HG03064 (cell line): ENCODE results near the gene APOL1.
"Not testable (repeated sequence)": the region's sequence is repeated elsewhere in the genome, so short reads cannot be mapped to it uniquely, and the experiment has no call there.

Experiments
- ATAC-seq: cut with Tn5 transposase; IDR thresholded peaks from one replicate; pipeline ENCODE4 v1.9.1; 2021; ENCODE audit warnings: low read depth; ENCODE audit not compliant: unreplicated experiment

The APOL1 gene

DNA sequence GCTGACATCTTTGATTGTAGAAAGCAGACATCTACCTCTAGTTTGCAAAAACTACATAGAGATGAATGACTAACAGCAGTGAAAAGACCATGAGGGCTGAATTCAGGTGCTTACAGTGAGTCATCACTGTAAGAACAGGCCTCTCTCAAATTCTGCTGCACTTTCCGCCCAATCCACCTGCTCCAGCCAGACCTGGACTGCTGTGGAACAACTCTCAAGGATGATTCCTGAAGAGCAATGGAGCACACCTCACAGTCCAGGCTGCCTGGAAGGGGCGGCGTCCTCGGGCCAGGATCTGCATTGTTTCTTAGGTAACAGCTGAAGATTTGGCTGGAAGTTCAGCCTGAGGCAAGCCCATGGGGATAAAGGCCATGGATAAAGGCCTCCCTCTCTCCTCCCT lies 28.7 kb upstream of the APOL1 start:
- ATAC-seq = no peak

DNA sequence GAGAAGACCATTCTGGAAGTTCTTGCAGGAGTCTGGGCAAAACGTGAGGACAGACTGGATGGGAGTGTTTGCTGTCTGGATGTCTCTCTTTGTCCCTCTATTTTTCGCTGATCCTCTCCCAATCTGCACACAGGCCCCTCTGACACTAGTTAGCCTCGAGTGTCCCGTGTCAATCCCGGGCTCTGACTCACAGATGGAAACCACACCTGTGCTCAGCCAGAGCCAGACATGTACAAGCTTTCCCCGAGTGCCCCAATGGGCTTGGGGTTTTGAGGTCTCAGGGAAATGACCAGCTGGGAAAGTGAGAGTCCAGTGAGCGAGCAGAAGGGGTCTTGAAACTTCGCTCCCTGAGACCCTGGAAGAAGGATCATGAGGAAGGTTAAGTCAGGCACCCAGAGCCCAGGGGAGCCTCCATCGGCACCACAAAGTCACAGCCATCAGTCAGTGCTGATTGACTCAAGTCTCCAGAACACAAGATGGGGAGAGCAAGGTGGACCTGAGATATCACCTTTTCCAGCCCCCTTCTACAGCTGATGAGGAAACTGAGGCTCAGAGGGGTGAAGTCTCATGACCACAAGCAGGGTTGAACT lies 27.5 kb upstream of the APOL1 start:
- ATAC-seq = no peak

DNA sequence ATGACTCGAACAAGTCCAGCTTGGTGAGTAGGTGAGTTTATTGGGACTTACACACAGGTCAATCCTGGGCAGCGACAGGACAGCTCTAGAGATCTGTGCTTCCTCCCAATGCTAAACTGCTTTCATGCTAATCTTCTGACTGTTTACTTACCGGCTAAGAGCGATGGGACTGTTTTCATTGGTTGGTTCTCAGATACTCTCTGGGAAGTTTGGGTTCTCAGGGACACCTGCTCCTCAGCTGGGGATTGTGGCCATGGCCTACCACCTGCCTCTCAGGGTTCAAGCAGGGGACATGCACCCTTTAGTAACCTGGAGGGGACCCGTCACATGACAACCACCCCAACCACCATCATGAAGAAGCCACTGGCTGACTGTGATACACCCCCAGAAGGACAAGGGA lies 26.7 kb upstream of the APOL1 start:
- ATAC-seq = no peak

DNA sequence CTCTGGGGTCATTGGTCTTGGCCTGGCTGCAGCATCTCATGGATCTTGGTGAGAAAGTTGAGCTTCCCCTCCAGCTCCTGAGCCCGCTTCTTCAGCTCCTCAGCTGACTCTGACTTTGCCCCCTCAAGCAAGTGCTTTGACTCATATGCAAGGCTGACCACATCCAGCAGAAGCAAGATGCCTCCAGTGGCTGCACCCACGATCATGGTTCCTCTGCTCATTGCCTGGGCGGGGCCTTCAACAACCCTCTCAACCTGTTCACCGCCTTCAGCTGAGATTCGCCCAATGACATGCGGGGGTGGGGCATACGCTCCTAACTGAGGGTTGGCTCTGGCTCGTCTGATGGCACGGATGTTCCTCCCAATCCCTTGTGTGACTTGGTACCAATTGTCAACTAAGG lies 25.5 kb upstream of the APOL1 start:
- ATAC-seq = no peak

DNA sequence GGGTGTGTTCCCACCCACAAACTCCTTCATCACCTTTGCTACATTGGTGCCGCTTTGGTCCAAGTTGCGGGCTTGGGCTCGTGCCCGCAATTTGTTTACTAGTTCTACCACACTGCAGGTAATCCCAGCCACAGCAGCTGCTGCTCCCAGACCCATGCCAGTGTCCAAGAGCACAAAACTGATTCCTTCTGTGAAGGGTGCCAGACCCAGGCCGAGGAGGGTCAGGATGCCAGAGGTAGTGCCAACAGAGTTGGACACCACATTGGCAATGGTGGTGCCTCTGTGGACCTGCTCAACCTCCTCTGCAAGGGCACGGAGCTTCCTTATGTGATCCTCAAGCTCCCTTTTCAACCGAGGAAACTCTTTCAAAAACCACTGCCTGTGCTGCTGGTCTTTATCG lies 25.1 kb upstream of the APOL1 start:
- ATAC-seq = no peak

DNA sequence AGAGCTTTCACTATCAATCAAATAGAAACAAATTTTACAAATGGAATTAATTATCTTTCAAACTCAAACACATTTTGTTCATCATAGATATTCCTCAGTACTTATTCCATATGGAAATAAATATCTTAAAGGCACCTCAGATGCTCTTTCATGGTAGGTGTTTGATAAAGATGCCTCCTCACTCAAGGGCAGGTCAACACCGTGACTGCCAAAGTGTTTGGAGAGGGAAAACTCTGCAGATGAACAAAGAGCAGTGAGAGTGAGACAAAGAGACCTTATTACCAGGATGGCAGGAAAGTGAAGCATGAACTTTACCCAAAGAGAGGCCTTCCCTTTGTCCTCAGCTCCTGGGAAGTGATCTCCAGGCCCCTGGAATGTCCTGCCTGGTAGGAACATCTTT lies 24.6 kb upstream of the APOL1 start:
- ATAC-seq = not testable (repeated sequence)

DNA sequence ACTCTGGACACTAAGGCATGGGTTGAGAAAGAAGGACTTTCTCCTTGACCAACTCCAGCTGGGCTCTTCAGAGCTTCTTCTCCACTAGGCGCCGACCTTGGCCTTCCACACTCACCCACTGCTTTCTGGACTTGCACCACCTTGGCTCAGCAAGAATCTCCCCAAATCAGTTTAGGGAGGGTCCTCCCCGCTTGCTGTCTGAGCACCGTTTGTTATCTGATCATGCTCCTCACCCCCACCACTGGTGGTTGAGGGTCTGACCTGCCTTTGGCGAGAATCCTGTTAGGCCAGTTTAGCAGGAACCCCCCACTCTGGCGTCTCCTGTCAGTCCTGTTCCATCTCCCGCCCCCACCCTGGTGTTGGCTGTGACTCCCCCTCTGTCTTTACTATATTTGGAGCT lies 24.0 kb upstream of the APOL1 start:
- no peak for ATAC-seq

DNA sequence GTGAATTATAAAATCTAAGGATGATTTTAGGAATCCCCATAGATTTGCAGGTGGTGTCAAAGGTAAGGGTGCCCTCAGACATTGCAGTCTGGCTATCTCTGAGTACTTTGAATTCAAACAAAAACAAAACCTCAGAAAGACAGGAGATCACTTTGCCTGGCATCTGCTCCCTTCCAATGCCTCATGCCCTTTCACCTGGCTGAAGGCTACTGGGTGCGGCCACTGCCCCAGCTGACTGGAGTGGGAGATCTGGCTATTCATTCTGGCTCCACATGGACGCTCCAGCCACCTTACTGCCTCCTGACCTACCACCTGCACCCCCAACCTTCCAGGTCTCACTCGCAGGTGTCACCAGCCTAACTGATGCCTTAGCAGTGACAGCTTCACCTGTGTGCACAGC lies 23.3 kb upstream of the APOL1 start:
- not testable (repeated sequence) for ATAC-seq

DNA sequence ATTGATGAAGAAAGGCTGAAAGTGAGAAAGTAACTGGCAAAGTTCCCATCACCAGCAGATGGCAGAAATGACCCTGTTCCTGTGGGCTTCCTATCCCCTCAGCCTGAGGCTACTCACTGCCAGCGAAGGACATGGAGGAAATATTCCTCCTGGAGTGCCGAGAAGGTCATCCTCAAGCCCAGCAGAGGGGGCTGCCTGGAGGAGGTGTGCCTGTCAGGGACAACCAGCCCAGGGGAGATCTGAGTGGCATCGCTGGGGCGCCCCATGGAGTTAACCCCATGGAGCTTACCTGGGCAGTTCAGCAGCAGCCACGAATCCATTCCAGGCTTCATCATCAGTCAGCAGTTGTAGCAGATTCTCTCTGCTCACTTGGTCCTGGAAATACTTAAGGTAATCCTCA lies 21.9 kb upstream of the APOL1 start:
- ATAC-seq = not testable (repeated sequence)

DNA sequence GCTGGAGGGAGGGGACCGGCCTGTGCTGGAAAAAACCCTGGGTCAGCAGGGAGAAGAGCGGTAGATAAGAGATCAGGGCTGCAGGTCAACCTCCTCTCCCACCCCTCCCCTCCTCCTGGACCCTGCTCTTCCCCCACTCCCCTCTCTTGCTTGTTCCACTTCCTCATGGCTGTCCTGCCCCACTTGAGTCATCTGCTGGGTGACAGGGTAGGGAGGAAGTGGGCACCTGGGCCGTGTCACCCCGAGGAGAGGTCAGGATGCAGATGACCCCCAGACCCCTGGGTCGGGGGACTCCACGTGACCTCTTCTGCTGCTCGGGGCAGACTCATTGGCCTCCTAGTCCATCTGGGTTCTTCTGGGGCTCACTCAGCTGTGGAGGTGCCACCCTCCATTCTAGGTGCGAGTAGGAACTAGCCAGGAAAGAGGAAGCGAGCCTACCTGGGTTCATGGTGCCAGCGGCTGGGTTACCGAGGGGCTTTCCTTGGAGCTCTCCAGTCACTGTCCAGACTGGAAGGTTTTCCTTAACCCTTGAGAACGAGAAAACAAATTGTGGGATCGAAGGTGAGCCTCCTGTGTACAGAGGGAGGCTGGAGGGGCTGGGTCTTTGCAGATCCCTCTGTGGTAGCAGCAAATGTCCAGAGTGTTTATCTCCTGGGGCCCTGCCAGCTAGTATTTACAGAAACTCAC lies 20.1 kb upstream of the APOL1 start:
- ATAC-seq = no peak

DNA sequence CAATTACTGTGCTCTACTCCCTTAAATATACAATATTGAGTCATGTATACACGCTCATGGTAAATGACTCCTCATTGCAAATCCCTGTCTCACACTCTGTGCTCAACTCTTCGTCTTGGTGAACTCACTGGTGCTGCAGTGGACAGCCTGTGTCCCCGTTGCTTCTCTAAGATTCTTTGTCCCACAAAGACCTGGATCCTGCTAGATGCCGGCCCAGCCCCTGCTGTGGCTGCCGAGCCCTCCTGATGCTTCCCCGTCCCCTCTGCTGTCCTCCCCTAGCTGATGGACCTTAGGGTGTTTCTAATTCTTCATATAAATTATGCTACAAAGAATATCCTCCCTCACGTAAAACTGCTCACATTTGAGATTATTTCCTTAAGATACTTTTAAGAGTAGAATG lies 19.1 kb upstream of the APOL1 start:
- ATAC-seq = no peak

DNA sequence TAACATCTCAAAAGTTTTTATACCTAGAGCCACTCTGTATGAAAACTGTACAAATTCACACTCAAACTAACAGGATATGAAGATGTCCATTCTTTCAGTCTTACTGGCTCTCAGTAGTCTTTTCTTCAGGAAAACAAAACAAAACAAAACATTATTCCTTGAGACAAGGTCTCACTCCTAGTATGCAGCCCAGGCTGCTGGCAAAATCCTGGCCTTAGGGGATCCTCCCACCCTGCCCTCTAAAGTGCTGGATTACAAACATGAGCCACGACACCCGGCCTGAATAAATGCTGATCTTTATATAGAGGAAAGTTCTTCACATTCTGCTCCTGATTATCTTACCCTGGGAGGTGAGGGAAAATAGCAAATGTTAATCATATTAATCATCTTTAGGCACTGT lies 18.7 kb upstream of the APOL1 start:
- no peak for ATAC-seq

DNA sequence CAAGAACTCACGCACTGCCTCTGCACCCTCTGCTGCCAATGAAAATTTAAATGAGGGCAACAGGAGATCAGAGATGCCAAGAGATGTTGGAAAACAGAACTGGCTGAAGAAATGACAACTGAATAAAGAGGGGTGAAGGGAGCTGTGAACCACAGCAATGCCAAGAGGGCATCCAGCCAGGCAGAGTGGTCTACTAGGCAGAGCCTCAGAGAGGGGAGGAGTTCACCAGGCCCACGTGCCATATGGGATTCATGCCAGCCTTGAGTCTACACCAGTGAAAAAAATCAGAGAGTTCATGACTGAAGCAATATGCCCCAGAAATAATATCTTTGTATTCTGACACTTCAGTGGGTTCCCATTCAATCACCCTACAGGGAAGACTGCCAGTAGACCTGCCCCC lies 18.0 kb upstream of the APOL1 start:
- no peak for ATAC-seq

DNA sequence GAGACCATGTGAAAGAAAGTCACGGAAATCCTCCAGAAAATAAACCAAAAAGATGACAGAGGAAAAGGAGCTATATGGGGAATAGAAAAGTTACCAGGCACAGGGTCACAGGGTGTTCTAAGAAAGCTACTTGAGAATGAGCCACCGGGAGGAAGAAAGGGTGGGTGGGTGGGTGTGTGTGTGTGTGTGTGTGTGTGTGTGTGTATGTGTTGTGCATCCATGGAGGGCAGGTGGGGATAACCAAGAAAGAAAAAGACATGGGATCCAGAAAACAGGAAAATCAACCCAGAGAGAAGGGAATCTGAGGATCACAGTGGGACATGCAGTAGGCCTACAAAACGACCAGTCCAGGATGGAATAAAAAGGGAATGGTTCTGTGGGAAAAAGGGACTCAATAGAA lies 17.3 kb upstream of the APOL1 start:
- no peak for ATAC-seq

DNA sequence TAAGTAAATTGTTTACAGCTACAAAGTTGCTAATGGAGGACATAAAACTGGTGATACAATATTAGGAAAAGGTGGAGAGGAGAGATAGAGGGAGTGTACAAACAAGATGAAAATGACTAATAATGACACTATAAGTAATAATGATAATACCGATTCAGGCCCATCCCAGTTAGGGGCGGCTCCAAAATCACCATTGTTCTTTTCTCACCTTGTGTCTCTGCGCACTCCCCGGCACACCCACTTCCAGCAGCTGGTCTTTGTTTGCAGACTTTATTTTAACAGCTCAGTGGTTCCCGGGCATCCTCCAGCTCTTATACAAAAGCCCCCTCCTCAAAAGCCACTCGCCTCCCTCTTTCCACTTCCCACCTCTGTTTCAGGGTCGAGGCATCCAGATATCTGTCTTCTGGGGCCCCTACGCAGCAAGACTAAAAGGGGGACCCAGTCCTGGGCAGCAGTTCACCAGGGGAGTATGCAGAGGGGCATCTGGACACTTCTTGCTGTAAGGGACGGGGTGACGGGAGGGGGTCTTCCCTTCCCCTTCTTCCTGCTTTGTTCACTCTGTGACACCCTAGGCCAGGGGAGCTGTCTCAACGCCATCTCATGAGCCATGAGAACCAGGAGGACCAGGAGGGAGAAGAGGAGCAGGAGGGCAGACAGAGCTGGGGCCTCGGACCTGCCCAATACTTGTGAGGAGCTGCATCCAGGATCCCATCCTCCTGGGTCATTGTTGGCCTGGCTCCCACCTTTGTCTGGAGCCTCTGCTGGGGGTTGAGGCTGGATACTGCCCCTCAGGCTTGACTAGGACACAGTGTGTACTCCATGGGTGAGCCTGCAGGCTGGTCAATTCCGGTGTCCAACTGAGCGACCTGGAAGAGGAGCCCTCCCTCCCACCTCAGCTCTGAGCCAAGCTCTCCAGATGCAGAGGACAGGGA lies 16.3 kb upstream of the APOL1 start:
- ATAC-seq = no peak

DNA sequence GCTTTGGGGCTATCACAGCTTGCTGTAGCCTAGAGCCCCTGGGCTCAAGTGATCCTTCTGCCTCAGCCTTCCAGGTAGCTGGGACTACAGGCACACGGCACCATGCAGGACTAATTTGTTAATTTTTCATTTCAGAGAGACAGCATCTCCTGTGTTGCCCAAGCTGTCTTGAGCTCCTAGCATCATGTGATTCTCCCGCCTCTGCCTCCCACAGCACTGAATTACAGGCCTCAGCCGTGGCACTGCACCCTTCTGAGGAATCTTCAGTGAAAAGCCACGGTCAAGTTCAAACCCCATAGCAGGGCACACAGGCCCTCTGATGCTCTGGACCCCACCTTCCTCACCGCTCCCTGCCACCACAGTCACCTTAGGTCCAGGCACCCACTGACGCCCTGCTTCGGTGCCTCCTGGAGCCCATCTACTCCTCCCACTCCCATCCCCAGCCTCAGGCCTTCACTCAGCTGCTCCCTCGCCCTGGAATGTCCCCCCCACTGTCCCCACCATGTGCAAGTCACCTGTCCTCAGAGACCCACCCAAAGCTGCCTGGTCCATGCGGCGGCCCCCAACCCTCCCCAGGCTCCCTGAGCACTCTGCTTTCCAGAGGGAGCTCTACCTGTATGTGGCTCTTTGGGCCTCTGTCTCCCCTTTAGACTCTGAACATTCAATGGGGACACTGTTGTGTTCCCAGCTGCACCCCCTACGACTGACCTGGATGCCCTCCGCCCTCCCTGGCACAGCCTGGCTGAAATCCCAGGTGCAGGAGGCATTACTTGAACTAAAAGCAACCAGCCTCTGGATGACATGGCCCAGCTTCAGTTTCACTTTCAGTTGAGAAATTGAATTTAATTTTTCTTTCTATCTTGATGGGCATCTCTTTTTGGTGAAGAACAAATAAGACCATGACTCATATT lies 15.2 kb upstream of the APOL1 start:
- ATAC-seq = no peak

DNA sequence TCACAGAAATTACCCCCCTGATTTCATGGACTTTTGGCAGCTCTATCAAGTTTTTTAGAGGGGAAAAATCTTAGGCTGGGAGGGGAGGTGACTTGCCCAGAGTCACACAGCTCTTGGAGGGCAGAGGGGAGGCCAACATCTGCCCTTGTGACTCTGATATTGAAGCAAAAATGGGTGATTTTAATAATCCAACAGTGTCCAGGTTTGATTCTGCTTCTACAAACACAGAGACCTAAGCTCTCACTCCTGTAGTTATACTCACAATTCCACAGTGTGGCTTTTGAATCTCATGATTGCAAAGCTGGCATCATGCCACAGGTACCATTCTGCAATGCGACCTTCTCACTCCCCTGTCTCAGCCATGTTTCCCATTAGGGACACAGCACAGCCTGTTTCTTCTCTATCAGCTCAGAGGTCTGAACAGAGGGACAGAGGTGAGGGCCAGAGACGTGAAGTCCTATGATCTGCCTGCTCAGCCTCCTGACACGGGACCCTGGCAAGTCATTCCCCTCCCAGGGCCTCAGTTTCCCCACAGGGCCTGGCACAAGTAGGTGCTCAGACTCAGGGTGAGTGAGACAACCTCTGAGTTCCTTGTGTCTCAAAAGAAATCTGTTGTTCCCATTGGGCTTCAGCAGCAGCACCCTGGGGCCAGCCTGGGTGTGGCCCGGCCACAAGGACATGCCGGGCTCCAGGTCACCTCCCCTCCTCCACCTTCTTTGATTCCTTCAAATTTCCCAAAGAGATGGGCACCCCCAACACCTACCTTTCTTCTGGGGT lies 14.4 kb upstream of the APOL1 start:
- peak; percentile 17 for ATAC-seq

DNA sequence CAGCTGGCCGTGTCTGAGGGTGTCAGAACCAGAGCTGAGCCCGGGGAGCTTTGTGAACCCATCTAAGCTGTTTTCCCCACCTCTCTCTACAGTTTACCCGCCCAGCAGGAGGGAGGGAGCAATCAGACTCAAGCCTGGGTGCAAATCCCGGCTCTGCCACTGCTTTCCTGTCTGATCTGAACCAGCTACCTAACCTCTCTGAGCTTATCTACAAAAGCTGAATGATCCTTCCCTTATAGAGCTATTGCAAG lies 13.9 kb upstream of the APOL1 start:
- peak; percentile 14 for ATAC-seq

DNA sequence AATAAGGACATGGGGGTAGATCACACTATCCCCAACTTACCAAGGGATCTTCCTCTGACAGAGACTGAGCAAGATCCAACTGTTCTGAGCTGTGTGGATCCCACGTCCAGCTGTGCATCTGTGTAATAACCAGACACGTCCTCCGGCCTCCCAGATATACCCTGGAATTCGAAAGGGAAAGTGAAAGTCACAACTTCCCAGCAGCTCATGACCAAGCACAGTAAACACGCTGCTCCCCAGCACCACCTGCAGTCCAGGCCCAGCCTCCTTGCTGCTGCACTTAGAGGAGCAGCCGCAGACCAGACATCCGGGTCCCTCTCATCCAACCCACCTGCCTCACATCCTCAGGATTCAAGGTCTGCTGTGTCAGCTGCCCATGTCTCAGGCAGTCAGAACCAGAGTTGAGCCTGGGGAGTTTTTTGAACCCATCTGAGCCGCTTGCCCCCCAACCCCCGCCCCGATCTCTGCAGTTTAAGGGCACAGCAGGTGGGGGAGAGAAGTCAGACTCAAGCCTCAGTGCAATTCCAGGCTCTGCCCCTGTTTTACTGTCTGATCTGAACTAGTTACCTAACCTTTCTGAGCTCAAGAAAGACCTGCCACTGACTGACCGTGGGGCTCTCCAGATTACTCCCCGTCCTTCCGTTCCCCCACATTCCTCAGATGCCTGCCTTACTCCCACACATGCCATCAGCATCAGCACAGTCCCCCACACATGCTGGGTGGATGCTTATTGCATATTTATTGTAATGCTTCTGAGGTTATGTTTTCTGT lies 13.3 kb upstream of the APOL1 start, which contains the start of gene APOL2:
Gene APOL2, minus strand, starts transcription at position 127 of the 771 bp plus-strand sequence. CDS start 6,365 bp downstream, outside the sequence.
- ATAC-seq = peak; percentile 85
